ENCODE results near the gene MOCS1. TPM values are rescaled to one million over a fixed set of nuclear protein-coding genes. Genes with fewer than 3 reads are reported as not detected.
"Not testable (repeated sequence)": the region's sequence is repeated elsewhere in the genome, so short reads cannot be mapped to it uniquely, and the experiment has no call there.

Gene MOCS1
- total RNA-seq, 2 donors from 2014 or later: 18.7 to 28.0 TPM

- no peak for TF ChIP-seq CTCF (IDR thresholded peaks at IDR 0.05)
- Histone ChIP-seq H3K36me3 (no peaks in the 10 kb centered on the region), H3K9me3 (no peaks in the 10 kb centered on the region), H3K27ac (no peak overlapping the region), H3K4me3 (no peak overlapping the region), H3K4me1 (peaks cover 0 to 15% of the 10 kb centered on the region in 2 donors), H3K27me3 (no peaks in the 10 kb centered on the region)
- no peak for DNase-seq (ENCODE audit: low spot score)
Observed at GRCh38 chr6:39979461-39980328, 45.4 kb upstream of the MOCS1 start.

- Histone ChIP-seq H3K4me3 (no peak overlapping the region), H3K4me1 (peaks cover 0 to 15% of the 10 kb centered on the region in 2 donors), H3K27ac (no peak overlapping the region), H3K27me3 (no peaks in the 10 kb centered on the region), H3K9me3 (no peaks in the 10 kb centered on the region), H3K36me3 (no peaks in the 10 kb centered on the region)
- DNase-seq (ENCODE audit: low spot score): no peak
- TF ChIP-seq CTCF (IDR thresholded peaks at IDR 0.05): no peak
Observed at GRCh38 chr6:39978240-39978639, 44.0 kb upstream of the MOCS1 start.

- no peak overlapping the region for H3K27ac ChIP-seq
- no peaks in the 10 kb centered on the region for H3K27me3 ChIP-seq
- no peaks in the 10 kb centered on the region for H3K36me3 ChIP-seq
- no peak overlapping the region for H3K4me3 ChIP-seq
- no peaks in the 10 kb centered on the region for H3K9me3 ChIP-seq
- no peak for TF ChIP-seq CTCF (IDR thresholded peaks at IDR 0.05)
- no peak for DNase-seq (ENCODE audit: low spot score)
- H3K4me1 ChIP-seq: no peaks in the 10 kb centered on the region
Observed at GRCh38 chr6:39973661-39974060, 39.4 kb upstream of the MOCS1 start.

GRCh38 chr6:39972717-39973116 is 38.5 kb upstream of the MOCS1 start:
- not testable (repeated sequence) for H3K27me3 ChIP-seq; H3K4me1 ChIP-seq; H3K36me3 ChIP-seq; DNase-seq (ENCODE audit: low spot score); H3K4me3 ChIP-seq; H3K27ac ChIP-seq; H3K9me3 ChIP-seq

GRCh38 chr6:39971131-39971530 is 36.9 kb upstream of the MOCS1 start:
- not testable (repeated sequence) for H3K4me3 ChIP-seq; DNase-seq (ENCODE audit: low spot score); H3K27me3 ChIP-seq; H3K27ac ChIP-seq; H3K4me1 ChIP-seq; H3K9me3 ChIP-seq; H3K36me3 ChIP-seq

GRCh38 chr6:39965751-39966150 is 31.5 kb upstream of the MOCS1 start:
- no peak for TF ChIP-seq CTCF (IDR thresholded peaks at IDR 0.05)
- H3K27ac ChIP-seq: no peak overlapping the region
- DNase-seq (ENCODE audit: low spot score): no peak

GRCh38 chr6:39964530-39964929 is 30.3 kb upstream of the MOCS1 start:
- H3K27me3 ChIP-seq: no peaks in the 10 kb centered on the region
- H3K36me3 ChIP-seq: no peaks in the 10 kb centered on the region
- no peak for TF ChIP-seq CTCF (IDR thresholded peaks at IDR 0.05)
- H3K4me3 ChIP-seq: no peak overlapping the region
- peaks cover 0 to 4% of the 10 kb centered on the region in 2 donors for H3K9me3 ChIP-seq
- DNase-seq (ENCODE audit: low spot score): no peak
- no peak overlapping the region for H3K27ac ChIP-seq
- peaks cover 0 to 4% of the 10 kb centered on the region in 2 donors for H3K4me1 ChIP-seq

More at GRCh38 chr6:39965751-39966150, 31.5 kb upstream of the MOCS1 start:
- no peak overlapping the region for H3K4me3 ChIP-seq
- no peaks in the 10 kb centered on the region for H3K36me3 ChIP-seq
- H3K9me3 ChIP-seq: no peaks in the 10 kb centered on the region
- H3K4me1 ChIP-seq: peaks cover 0 to 4% of the 10 kb centered on the region in 2 donors
- no peaks in the 10 kb centered on the region for H3K27me3 ChIP-seq
